ENCODE results near the gene ELP1. TPM values are rescaled to one million over a fixed set of nuclear protein-coding genes. Genes with fewer than 3 reads are reported as not detected.

Gene ELP1
- total RNA-seq, 1 donor from 2014 or later, result 46.6 TPM

DNA sequence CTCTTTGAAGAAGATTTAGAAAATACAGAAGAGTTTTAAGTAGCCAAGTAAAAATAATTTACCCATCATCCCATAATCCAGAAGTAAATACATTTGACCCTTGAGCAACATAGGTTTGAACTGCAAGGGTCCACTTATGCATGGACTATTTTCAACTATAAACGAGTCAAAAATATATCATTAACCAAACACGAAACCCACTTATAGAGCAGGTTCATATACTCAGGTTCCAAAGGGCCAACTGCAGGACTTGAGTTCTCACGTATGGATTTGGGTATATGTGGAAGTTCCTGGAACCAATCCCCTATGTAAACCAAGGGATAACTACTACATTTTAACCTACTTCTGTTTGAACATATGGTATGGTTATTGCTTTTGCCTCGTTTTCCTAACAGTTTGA, 6.1 kb upstream of the ELP1 start:
- DNase-seq (ENCODE audit: low spot score, unreplicated experiment), result no peak
- H3K4me1 Mint-ChIP-seq (ENCODE audit: low read depth), result peaks cover 4% of the 10 kb centered on the region

DNA sequence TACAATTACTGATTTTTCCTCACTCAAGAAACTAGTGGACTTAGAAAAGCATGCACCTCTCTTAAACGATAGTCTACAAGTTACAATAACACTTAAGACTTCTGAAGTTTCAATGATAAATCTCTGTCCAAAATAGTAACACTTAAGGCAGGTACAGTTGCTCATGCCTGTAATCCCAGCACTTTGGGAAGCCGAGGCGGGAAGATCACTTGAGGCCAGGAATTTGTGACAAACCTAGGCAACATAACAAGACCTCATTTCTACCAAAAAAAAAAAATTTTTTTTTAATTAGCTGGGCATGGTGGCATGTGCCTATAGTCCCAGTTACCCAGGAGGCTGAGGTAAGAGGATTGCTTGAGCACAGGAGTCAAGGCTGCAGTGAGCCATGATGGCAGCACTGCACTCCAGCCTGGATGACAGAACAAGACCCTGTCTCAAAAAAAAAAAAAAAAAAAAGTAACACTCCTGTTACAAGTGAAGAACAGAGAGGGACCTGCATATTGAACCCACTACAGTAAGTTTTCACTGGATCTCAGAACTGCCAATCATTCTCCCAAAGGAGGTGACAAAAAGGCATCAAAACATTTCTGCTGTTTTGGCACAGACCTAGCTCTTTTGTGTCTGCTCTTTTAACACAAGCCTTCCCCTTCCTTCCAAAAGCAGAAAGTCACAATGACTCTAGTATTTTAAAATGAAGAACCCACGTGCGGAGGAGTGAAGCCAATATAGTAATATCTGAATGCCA, 3.8 kb upstream of the ELP1 start:
- Mint-ChIP-seq H3K36me3 (ENCODE audit: insufficient read depth) (peaks cover 3% of the 10 kb centered on the region), H3K4me1 (ENCODE audit: low read depth) (peaks cover 15% of the 10 kb centered on the region), H3K4me3 (ENCODE audit: low read depth) (no peak overlapping the region), H3K9me3 (ENCODE audit: low read depth) (no peaks in the 10 kb centered on the region), H3K27me3 (no peaks in the 10 kb centered on the region), H3K27ac (no peak overlapping the region)
- TF ChIP-seq, protein P1, sequence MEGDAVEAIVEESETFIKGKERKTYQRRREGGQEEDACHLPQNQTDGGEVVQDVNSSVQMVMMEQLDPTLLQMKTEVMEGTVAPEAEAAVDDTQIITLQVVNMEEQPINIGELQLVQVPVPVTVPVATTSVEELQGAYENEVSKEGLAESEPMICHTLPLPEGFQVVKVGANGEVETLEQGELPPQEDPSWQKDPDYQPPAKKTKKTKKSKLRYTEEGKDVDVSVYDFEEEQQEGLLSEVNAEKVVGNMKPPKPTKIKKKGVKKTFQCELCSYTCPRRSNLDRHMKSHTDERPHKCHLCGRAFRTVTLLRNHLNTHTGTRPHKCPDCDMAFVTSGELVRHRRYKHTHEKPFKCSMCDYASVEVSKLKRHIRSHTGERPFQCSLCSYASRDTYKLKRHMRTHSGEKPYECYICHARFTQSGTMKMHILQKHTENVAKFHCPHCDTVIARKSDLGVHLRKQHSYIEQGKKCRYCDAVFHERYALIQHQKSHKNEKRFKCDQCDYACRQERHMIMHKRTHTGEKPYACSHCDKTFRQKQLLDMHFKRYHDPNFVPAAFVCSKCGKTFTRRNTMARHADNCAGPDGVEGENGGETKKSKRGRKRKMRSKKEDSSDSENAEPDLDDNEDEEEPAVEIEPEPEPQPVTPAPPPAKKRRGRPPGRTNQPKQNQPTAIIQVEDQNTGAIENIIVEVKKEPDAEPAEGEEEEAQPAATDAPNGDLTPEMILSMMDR (IDR thresholded peaks at IDR 0.05; ENCODE audit: unreplicated experiment), result no peak
- no peak for DNase-seq (ENCODE audit: low spot score, unreplicated experiment)

More for the DNA sequence above, 6.1 kb upstream of the ELP1 start:
- no peaks in the 10 kb centered on the region for H3K27me3 Mint-ChIP-seq
- no peak overlapping the region for H3K4me3 Mint-ChIP-seq (ENCODE audit: low read depth)
- H3K36me3 Mint-ChIP-seq (ENCODE audit: insufficient read depth), result peaks cover 3% of the 10 kb centered on the region
- H3K9me3 Mint-ChIP-seq (ENCODE audit: low read depth), result no peaks in the 10 kb centered on the region
- TF ChIP-seq, protein P1 (IDR thresholded peaks at IDR 0.05; ENCODE audit: unreplicated experiment), result no peak
- no peak overlapping the region for H3K27ac Mint-ChIP-seq

DNA sequence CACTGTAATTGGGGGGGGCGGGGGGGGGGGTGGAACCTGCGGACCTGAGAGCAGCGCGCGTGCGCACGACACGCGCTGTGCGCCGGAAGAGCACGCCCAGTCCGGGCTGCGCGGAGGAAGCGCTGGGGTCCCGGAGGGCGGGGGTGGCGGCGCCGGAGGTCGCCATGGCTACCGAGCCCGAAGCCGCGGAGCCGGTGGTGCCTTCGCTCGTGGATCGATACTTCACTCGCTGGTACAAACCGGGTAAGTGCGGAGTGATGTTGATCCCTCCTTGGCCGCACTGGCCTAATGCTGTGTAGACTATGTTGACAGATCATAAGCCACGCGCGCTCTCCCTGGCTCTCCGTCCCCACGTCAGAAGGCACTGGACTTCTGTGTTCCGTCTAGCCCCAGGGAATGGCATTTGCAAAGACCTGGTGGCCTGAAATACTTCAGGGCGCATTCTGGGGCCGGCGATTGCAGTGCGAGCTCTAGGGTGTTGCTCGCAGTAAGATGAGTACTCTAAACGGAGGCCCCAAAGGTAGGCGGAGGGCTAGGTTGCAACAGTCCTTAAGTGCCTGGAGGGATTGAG, 484 bp upstream of the ELP1 start, which contains the start of gene ABITRAM:
TSS of gene ABITRAM (plus strand) at position 78 of the 571 bp plus-strand sequence. CDS start at position 165, 87 bp downstream.
- Mint-ChIP-seq H3K27ac (peak within 1 kb of the TSS; percentile 99), H3K4me3 (ENCODE audit: low read depth) (peak within 1 kb of the TSS; percentile 94), H3K27me3 (no peaks in the 10 kb centered on the region), H3K36me3 (ENCODE audit: insufficient read depth) (peaks cover 2% of the 10 kb centered on the region), H3K9me3 (ENCODE audit: low read depth) (no peaks in the 10 kb centered on the region), H3K4me1 (ENCODE audit: low read depth) (peaks cover 17% of the 10 kb centered on the region)
- TF ChIP-seq, protein P1 (IDR thresholded peaks at IDR 0.05; ENCODE audit: unreplicated experiment), result no peak
- DNase-seq (ENCODE audit: low spot score, unreplicated experiment), result peak; percentile 88

DNA sequence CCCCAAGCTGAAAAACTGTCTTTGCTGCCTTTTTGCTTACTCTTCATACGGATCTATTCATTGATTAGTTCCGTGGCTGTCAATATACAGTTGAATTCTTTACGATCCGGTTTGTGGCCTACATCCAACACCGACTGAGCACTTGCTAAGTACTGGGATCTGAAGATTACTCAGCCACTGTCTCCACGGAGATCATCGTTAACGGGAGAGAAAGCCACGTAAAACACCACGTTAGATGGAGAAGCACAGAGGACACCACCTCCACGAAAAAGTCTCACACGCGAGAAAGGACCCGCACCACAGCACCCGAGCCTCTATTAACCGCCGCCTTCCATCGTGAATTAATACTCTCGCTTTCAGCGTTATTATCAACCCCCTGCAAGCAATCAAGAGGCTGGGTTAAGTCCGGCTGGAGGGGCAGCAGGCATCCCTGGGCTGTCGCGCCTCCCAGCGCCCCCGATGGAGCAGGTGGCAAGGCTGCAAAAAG, 650 bp downstream of the ELP1 start:
- DNase-seq (ENCODE audit: low spot score, unreplicated experiment), result peak; percentile 51
- TF ChIP-seq, protein P1 (IDR thresholded peaks at IDR 0.05; ENCODE audit: unreplicated experiment), result no peak
- H3K9me3 Mint-ChIP-seq (ENCODE audit: low read depth), result no peaks in the 10 kb centered on the region
- H3K27me3 Mint-ChIP-seq, result no peaks in the 10 kb centered on the region
- H3K36me3 Mint-ChIP-seq (ENCODE audit: insufficient read depth), result peaks cover 3% of the 10 kb centered on the region
- peak overlapping the region; percentile 94 for H3K4me3 Mint-ChIP-seq (ENCODE audit: low read depth)
- peaks cover 17% of the 10 kb centered on the region for H3K4me1 Mint-ChIP-seq (ENCODE audit: low read depth)
- peak overlapping the region; percentile 99 for H3K27ac Mint-ChIP-seq

DNA sequence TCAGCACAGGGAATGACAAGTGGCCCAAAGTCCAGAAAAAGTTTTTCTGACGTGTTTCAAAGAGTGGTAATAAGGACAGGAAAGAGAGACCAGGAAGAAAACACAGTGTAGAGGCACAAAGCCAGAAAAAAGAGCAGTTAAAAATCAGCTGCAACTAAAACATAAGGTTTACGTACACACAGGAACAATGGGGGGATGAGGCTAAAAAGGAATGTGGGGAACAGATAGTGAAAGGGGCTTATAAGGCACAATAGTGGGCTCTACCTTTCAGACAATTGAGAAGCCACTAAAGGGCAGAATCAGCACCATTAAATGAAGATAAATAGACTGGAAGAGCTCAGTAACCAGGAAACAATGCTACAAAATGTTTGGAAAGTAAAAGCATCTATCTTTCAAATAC, 5.5 kb downstream of the ELP1 start:
- peaks cover 8% of the 10 kb centered on the region for H3K4me1 Mint-ChIP-seq (ENCODE audit: low read depth)
- no peak overlapping the region for H3K27ac Mint-ChIP-seq

More for the DNA sequence above, 5.5 kb downstream of the ELP1 start:
- Mint-ChIP-seq H3K27me3 (no peaks in the 10 kb centered on the region), H3K9me3 (ENCODE audit: low read depth) (no peaks in the 10 kb centered on the region), H3K36me3 (ENCODE audit: insufficient read depth) (peaks cover 20% of the 10 kb centered on the region), H3K4me3 (ENCODE audit: low read depth) (no peak overlapping the region)
- TF ChIP-seq, protein P1 (IDR thresholded peaks at IDR 0.05; ENCODE audit: unreplicated experiment), result no peak
- DNase-seq (ENCODE audit: low spot score, unreplicated experiment), result no peak

All from progenitor cell of endocrine pancreas (in vitro differentiated cells).